GM12878 (cell line): Measurements from ENCODE around the gene SURF6. TPM values are rescaled to one million over a fixed set of nuclear protein-coding genes. Genes with fewer than 3 reads are reported as not detected.
A peak's percentile ranks its signal among the peaks of the same experiment; 100 is the strongest.

Experiments
- ATAC-seq: fragments of 200-7000 bp; cut with Tn5 transposase; 3 replicates; pipeline ENCODE4 v1.9.1; 2020; ENCODE audit warnings: mild to moderate bottlenecking, moderate library complexity
- BruUV-seq: library from RNA; stranded (reverse); fragments of 400-500 nt; replicated peaks from 2 replicates; lab custom pipeline; 2021; lab: Mats Ljungman, UMichigan
- CTCF ChIA-PET: fragments of 300-600 bp; sonication (Branson Sonifier 250); formaldehyde crosslinking; extraction: SDS; loops from one replicate; lab custom pipeline; 2021; ENCODE audit warnings: inconsistent platforms; lab: Yijun Ruan, JAX
- POLR2A ChIA-PET: fragments of 350-600 bp; formaldehyde crosslinking; extraction: SDS; loops from one replicate; lab custom pipeline; 2021; ENCODE audit warnings: inconsistent platforms; lab: Charles Lee
- RAD21 ChIA-PET: fragments of 300-600 bp; sonication (Branson Sonifier 250); formaldehyde crosslinking; loops from one replicate; lab custom pipeline; 2023; ENCODE audit warnings: antibody characterized with exemption; ENCODE audit not compliant: unreplicated experiment; lab: Charles Lee
- SMC1A ChIA-PET: fragments of 300-600 bp; sonication (Branson Sonifier 250); formaldehyde crosslinking; loops from one replicate; lab custom pipeline; 2023; ENCODE audit not compliant: unreplicated experiment, uncharacterized antibody; lab: Charles Lee
- DNase-seq: peaks from one replicate; pipeline ENCODE4 v3.0.0-alpha.2; 2011; ENCODE audit warnings: low read depth, low spot score
- FAIRE-seq: peaks from 3 replicates; lab custom pipeline; 2011; peaks lifted over from hg19 to GRCh38; lab: Jason Lieb, UNC
- H2AFZ ChIP-seq: 2 replicates; pipeline ENCODE4 v1.6.0; 2011; ENCODE audit warnings: low read depth, low read length, control low read depth; ENCODE audit not compliant: control insufficient read depth
- H3K27ac ChIP-seq: 2 replicates; pipeline ENCODE4 v1.5.1; 2011; ENCODE audit warnings: control low read depth; ENCODE audit not compliant: control insufficient read depth, insufficient read depth
- H3K27me3 ChIP-seq, 2 experiments: replicated peaks in 1 of 2; 2 replicates each; pipeline versions ENCODE4 v1.6.0 to v1.6.1; 2011; ENCODE audit warnings: low read length in 1 of 2; ENCODE audit not compliant: control insufficient read depth in 2 of 2, insufficient read depth in 2 of 2
- H3K36me3 ChIP-seq, 2 experiments: 2 replicates each; pipeline ENCODE4 v1.5.1; 2011; ENCODE audit warnings: low read length in 1 of 2; ENCODE audit not compliant: control insufficient read depth in 2 of 2, insufficient read depth in 2 of 2
- H3K4me1 ChIP-seq: 2 replicates; pipeline ENCODE4 v1.6.1; 2011; ENCODE audit warnings: mild to moderate bottlenecking, low read length, moderate library complexity, mixed read lengths; ENCODE audit not compliant: control insufficient read depth, insufficient read depth
- H3K4me2 ChIP-seq: 2 replicates; pipeline ENCODE4 v1.6.0; 2011; ENCODE audit warnings: control low read depth; ENCODE audit not compliant: control insufficient read depth, insufficient read depth
- H3K4me3 ChIP-seq: fragments of 200-600 bp; sonication (generic); 2 replicates; pipeline ENCODE4 v1.5.1; 2016
- H3K79me2 ChIP-seq: 2 replicates; pipeline ENCODE4 v1.6.0; 2011; ENCODE audit warnings: low read length; ENCODE audit not compliant: control insufficient read depth, insufficient read depth
- H3K9ac ChIP-seq: 2 replicates; pipeline ENCODE4 v1.8.0; 2011; ENCODE audit warnings: low read length, control low read depth, mixed read lengths; ENCODE audit not compliant: control insufficient read depth, insufficient read depth
- H3K9me3 ChIP-seq: replicated peaks from 3 replicates; pipeline ENCODE4 v1.5.1; 2011; ENCODE audit warnings: mild to moderate bottlenecking, low read length; ENCODE audit not compliant: control insufficient read depth, insufficient read depth
- H4K20me1 ChIP-seq: 2 replicates; pipeline ENCODE4 v1.6.0; 2011; ENCODE audit not compliant: control insufficient read depth, insufficient read depth
- BACH1 ChIP-seq: fragments of 450-650 bp; IDR thresholded peaks from 2 replicates; pipeline ENCODE4 v1.6.1; 2017; ENCODE audit warnings: mild to moderate bottlenecking, borderline replicate concordance
- CREB1 ChIP-seq: IDR thresholded peaks from 2 replicates; pipeline ENCODE4 v1.6.1; 2012; ENCODE audit warnings: low read depth, mild to moderate bottlenecking, inconsistent platforms
- CREM ChIP-seq: IDR thresholded peaks from 2 replicates; pipeline ENCODE4 v1.6.1; 2014; ENCODE audit warnings: antibody characterized with exemption, low read depth
- EGR1 ChIP-seq, 2 experiments: IDR thresholded peaks; 1 replicate in 1 of 2; 2 replicates in 1 of 2; pipeline ENCODE4 v1.6.1; 2011 to 2012; ENCODE audit warnings: low read depth in 2 of 2, low read length in 2 of 2, borderline replicate concordance in 1 of 2, mild to moderate bottlenecking in 1 of 2, moderate library complexity in 1 of 2
- FOXK2 ChIP-seq: fragments of 450-650 bp; IDR thresholded peaks from 2 replicates; pipeline ENCODE4 v1.6.1; 2017; ENCODE audit warnings: mild to moderate bottlenecking, moderate library complexity
- IRF4 ChIP-seq: IDR thresholded peaks from 2 replicates; pipeline ENCODE4 v1.6.1; 2011; ENCODE audit warnings: low read depth, low read length
- NFYB ChIP-seq: IDR thresholded peaks from 2 replicates; pipeline ENCODE4 v1.6.1; 2011; ENCODE audit warnings: low read depth, mild to moderate bottlenecking, low read length, improper control_type of control experiment, moderate library complexity; ENCODE audit not compliant: insufficient read depth
- NR2F1 ChIP-seq: fragments of 450-650 bp; conservative IDR thresholded peaks from 2 replicates; pipeline ENCODE4 v1.6.1; 2017; ENCODE audit warnings: mild to moderate bottlenecking
- PAX8 ChIP-seq: fragments of 450-650 bp; IDR thresholded peaks from 2 replicates; pipeline ENCODE4 v1.6.1; 2017; ENCODE audit warnings: mild to moderate bottlenecking, moderate library complexity
- SMAD5 ChIP-seq: IDR thresholded peaks from 2 replicates; pipeline ENCODE4 v1.6.1; 2016; ENCODE audit warnings: antibody characterized with exemption, low read depth
- SPI1 ChIP-seq: IDR thresholded peaks from 2 replicates; pipeline ENCODE4 v1.6.1; 2011; ENCODE audit warnings: low read depth, mild to moderate bottlenecking, low read length, moderate library complexity, borderline replicate concordance; ENCODE audit not compliant: insufficient read depth
- ZNF24 ChIP-seq: fragments of 450-650 bp; IDR thresholded peaks from 2 replicates; pipeline ENCODE4 v1.6.1; 2017; ENCODE audit warnings: antibody characterized with exemption, mild to moderate bottlenecking
- WGBS: methylation state at CpG from one replicate; pipeline ENCODE4 v1.1.6; 2016; ENCODE audit warnings: low lambda C conversion rate; ENCODE audit not compliant: insufficient replicate concordance, insufficient coverage; ENCODE audit errors: missing lambda C conversion rate; 5-methylcytosine and 5-hydroxymethylcytosine counted together
- in situ Hi-C: fragments of 300-500 bp; cut with MboI; formaldehyde crosslinking; loops from 9 replicates; pipeline ENCODE4 v1.14.3; 2018; ENCODE audit warnings: mixed read lengths
- intact Hi-C: fragments of 100-400 bp; cut with micrococcal nuclease; formaldehyde crosslinking; loops from one replicate; pipeline ENCODE4 v1.14.2; 2022; ENCODE audit not compliant: unreplicated experiment
- polyA plus RNA-seq, 11 experiments: library from polyadenylated mRNA; depleted of rRNA in 4 of 11; unstranded in 6 of 11; stranded (reverse) in 5 of 11; fragments of >200 nt; fragmentation: Nextera tagmentation in 4 of 11; fragmentation: Illumina TruSeq in 1 of 11; extraction: Ambion mirVana in 4 of 11; extraction: Trizol in 1 of 11; gene quantifications; 1 replicate in 1 of 11; 2 replicates in 10 of 11; pipeline versions ENCODE4 v1.2.1 to v1.2.3, GENCODE V29; 2011 to 2016; ENCODE audit warnings: inconsistent platforms in 2 of 11, missing spikeins in 2 of 11, low read depth in 1 of 11
- total RNA-seq, 4 experiments: library from RNA; depleted of rRNA in 3 of 4; stranded (reverse); fragments of >200 nt in 3 of 4; fragmentation: Illumina TruSeq in 1 of 4; extraction: Trizol in 1 of 4; gene quantifications; 2 replicates each; pipeline versions ENCODE4 v1.2.1 to v1.2.3, GENCODE V29; 2013 to 2021
- TF ChIP-seq, protein P1 (sequence below): IDR thresholded peaks from 2 replicates; pipeline ENCODE4 v1.6.1; 2011; ENCODE audit warnings: borderline replicate concordance, low read depth, mild to moderate bottlenecking, moderate library complexity, low read length; ENCODE audit not compliant: insufficient read depth, poor library complexity, severe bottlenecking
- TF ChIP-seq, protein P2 (sequence below): fragments of 450-650 bp; IDR thresholded peaks from 2 replicates; pipeline ENCODE4 v1.6.1; 2017; ENCODE audit warnings: antibody characterized with exemption, mild to moderate bottlenecking, moderate library complexity
- TF ChIP-seq, protein P3 (sequence below): IDR thresholded peaks from 2 replicates; pipeline ENCODE4 v1.6.1; 2012; ENCODE audit warnings: low read depth, low read length, improper control_type of control experiment

SURF6 gene
- total and polyA plus RNA-seq, 10 of the 15 experiments (the other 5 are each of a cell fraction or from before 2014, with no cell fraction given): 2.2 to 27.2 (median 15.1) TPM

DNA sequence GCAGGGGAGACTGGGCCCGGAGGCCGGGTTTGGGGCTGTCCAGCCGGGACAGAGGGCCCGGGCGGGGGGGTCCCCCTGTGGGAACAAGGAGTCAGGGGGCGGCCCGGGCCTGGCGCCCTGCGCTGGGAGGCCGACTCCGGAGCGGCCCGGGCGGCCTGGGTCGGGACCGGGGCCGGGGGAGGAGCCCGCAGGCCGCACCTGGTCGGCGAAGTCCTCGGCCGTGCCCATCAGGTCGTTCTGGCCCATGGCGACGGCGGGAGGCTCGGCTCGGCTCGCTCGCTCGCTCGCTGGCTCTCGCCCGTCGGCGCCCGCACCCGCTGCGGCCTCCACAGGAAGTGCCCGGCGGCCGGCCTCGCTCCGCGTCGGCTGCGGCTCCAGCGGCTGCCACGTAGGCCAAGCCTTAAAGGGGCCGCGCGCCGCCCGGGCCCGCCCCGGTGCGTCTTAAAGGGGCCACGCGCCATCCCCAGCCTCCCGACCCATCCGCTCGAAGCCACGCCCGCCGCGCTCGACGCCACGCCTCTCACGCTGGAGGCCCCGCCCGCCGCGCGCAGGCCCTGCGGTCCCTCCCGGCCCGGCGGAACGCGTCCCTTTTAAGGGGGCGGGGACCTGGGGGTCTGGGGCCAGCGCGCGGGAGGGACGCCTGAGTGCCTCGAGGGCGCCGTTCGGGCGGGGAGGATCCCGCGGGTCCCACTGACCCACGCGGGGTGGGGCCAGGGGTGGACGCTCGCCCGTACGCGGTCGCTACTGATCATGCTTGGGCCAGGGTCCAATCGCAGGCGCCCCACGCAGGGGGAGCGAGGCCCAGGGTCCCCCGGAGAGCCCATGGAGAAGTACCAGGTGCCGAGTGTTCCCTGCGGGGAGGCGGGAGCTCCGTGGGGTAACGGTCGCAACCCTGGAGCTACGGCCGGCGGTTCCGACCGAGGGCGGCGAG lies 40.0 kb upstream of the SURF6 start, which contains the start of the genes STKLD1 and SURF4:
Gene STKLD1, plus strand, starts transcription at position 643 of the 931 bp plus-strand sequence. Its CDS starts 108 bp downstream, at position 751.
Gene SURF4, minus strand, starts transcription at position 337 of the 931 bp plus-strand sequence. Its CDS starts 91 bp downstream, at position 246.
- Histone ChIP-seq H3K9ac (peak within 1 kb of the TSS; percentile 93), H4K20me1 (peaks cover 7% of the 10 kb centered on the region), H3K79me2 (peaks cover 49% of the 10 kb centered on the region), H3K36me3 (peaks cover 0 to 3% of the 10 kb centered on the region in 2 experiments; a peak in 2 of 4 replicates), H3K4me1 (peaks cover 18% of the 10 kb centered on the region), H3K4me3 (peak within 1 kb of the TSS; percentile 97), H3K27me3 (no peaks in the 10 kb centered on the region), H3K27ac (peak within 1 kb of the TSS; percentile 78), H3K9me3 (no peaks in the 10 kb centered on the region; the same call in 2 of the 3 replicates), H2AFZ (peak within 1 kb of the TSS; percentile 86), H3K4me2 (peak within 1 kb of the TSS; percentile 97)
- ATAC-seq: peak; percentile 94
- no peak for FAIRE-seq
- intact Hi-C loops (loop anchor here (5.0 kb wide), 1 partner anchor 41 kb away; the partner anchor contains the start of gene REXO4), in situ Hi-C loops (no loop called here)
- POLR2A ChIA-PET: interaction anchor here (0.9 to 2.9 kb wide), 5 partner anchors 20 to 41 kb away, joined by 3 to 12 read pairs (median 9); partner anchors contain the start of genes MED22, REXO4, RPL7A and SURF1
- CTCF ChIA-PET: interaction anchor here (0.6 to 1.8 kb wide), 9 partner anchors 10 to 939 kb away, joined by 3 to 5 read pairs (median 3); no protein-coding TSS in a partner anchor
- SMC1A ChIA-PET: interaction anchor here (0.9 to 1.2 kb wide), 4 partner anchors 12 to 104 kb away, joined by 3 to 4 read pairs (median 4); partner anchors contain the start of genes MED22 and RPL7A
- RAD21 ChIA-PET: interaction anchor here (0.6 to 1.6 kb wide), 2 partner anchors 21 to 28 kb away, joined by 3 to 4 read pairs; partner anchors contain the start of genes MED22 and RPL7A
- peak; percentile 73 for DNase-seq
- 3% methylated on average over 54 of the region's 120 CpGs for WGBS
- no TSS peak for BruUV-seq
- 0 out of 3 replicates have a peak, but pooled peaks of 1 of the 2 experiments have one; percentile 34 for TF ChIP-seq EGR1 (IDR thresholded peaks at IDR 0.05; ENCODE audit: borderline replicate concordance in 1 of 2, low read depth in 2 of 2, low read length in 2 of 2)
- TF ChIP-seq, protein P1, sequence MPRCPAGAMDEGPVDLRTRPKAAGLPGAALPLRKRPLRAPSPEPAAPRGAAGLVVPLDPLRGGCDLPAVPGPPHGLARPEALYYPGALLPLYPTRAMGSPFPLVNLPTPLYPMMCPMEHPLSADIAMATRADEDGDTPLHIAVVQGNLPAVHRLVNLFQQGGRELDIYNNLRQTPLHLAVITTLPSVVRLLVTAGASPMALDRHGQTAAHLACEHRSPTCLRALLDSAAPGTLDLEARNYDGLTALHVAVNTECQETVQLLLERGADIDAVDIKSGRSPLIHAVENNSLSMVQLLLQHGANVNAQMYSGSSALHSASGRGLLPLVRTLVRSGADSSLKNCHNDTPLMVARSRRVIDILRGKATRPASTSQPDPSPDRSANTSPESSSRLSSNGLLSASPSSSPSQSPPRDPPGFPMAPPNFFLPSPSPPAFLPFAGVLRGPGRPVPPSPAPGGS: no peak
- TF ChIP-seq NFYB: peak; percentile 73
- no peak for TF ChIP-seq FOXK2
- no peak for TF ChIP-seq ZNF24
- peak; percentile 65 for TF ChIP-seq NR2F1
- no peak for TF ChIP-seq PAX8
- TF ChIP-seq SMAD5: no peak
- peak; percentile 81; the same call in 1 of the 2 replicates for TF ChIP-seq BACH1
- peak; percentile 68; the same call in 1 of the 2 replicates for TF ChIP-seq CREB1
- TF ChIP-seq, protein P2, sequence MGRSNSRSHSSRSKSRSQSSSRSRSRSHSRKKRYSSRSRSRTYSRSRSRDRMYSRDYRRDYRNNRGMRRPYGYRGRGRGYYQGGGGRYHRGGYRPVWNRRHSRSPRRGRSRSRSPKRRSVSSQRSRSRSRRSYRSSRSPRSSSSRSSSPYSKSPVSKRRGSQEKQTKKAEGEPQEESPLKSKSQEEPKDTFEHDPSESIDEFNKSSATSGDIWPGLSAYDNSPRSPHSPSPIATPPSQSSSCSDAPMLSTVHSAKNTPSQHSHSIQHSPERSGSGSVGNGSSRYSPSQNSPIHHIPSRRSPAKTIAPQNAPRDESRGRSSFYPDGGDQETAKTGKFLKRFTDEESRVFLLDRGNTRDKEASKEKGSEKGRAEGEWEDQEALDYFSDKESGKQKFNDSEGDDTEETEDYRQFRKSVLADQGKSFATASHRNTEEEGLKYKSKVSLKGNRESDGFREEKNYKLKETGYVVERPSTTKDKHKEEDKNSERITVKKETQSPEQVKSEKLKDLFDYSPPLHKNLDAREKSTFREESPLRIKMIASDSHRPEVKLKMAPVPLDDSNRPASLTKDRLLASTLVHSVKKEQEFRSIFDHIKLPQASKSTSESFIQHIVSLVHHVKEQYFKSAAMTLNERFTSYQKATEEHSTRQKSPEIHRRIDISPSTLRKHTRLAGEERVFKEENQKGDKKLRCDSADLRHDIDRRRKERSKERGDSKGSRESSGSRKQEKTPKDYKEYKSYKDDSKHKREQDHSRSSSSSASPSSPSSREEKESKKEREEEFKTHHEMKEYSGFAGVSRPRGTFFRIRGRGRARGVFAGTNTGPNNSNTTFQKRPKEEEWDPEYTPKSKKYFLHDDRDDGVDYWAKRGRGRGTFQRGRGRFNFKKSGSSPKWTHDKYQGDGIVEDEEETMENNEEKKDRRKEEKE: 0 out of 2 replicates have a peak, but pooled peaks have one; percentile 42
- peak; percentile 60 for TF ChIP-seq CREM
- TF ChIP-seq, protein P3, sequence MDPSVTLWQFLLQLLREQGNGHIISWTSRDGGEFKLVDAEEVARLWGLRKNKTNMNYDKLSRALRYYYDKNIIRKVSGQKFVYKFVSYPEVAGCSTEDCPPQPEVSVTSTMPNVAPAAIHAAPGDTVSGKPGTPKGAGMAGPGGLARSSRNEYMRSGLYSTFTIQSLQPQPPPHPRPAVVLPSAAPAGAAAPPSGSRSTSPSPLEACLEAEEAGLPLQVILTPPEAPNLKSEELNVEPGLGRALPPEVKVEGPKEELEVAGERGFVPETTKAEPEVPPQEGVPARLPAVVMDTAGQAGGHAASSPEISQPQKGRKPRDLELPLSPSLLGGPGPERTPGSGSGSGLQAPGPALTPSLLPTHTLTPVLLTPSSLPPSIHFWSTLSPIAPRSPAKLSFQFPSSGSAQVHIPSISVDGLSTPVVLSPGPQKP: peak; percentile 46; the same call in 1 of the 2 replicates
- peak; percentile 12; the same call in 1 of the 2 replicates for TF ChIP-seq SPI1
- no peak for TF ChIP-seq IRF4
